Upper lobe of left lung (tissue), 6 donors: Measurements from ENCODE around the gene ACTR1B. TPM values are rescaled to one million over a fixed set of nuclear protein-coding genes. Genes with fewer than 3 reads are reported as not detected.
A peak's percentile ranks its signal among the peaks of the same experiment; 100 is the strongest.

ENCODE experiments used
- ATAC-seq, 2 donors: fragments of 200-7000 bp; cut with Tn5 transposase; one replicate each; pipeline ENCODE4 v1.9.1; 2022; ENCODE audit warnings: mild to moderate bottlenecking in 2 of 2, moderate library complexity in 2 of 2; ENCODE audit not compliant: low FRiP score in 2 of 2
- DNase-seq, 2 donors: peaks; one replicate each; pipeline ENCODE4 v3.0.0-alpha.2; 2019 to 2020
- H3K27ac ChIP-seq, 4 donors: fragments of 200-600 bp; sonication (generic); one replicate each; pipeline ENCODE4 v1.5.1; 2016 to 2019
- H3K27me3 ChIP-seq, 4 donors: fragments of 200-600 bp; sonication (generic); one replicate each; pipeline ENCODE4 v1.5.1; 2017 to 2019
- H3K36me3 ChIP-seq, 4 donors: fragments of 200-600 bp; sonication (generic); one replicate each; pipeline ENCODE4 v1.5.1; 2016 to 2019
- H3K4me1 ChIP-seq, 4 donors: fragments of 200-600 bp; sonication (generic); one replicate each; pipeline ENCODE4 v1.5.1; 2018 to 2019
- H3K4me3 ChIP-seq, 4 donors: fragments of 200-600 bp; sonication (generic); one replicate each; pipeline ENCODE4 v1.5.1; 2017 to 2019; ENCODE audit warnings: mild to moderate bottlenecking in 2 of 4, moderate library complexity in 1 of 4
- H3K9me3 ChIP-seq, 4 donors: fragments of 200-600 bp; sonication (generic); one replicate each; pipeline ENCODE4 v1.5.1; 2018 to 2019
- EP300 ChIP-seq, 4 donors: sonication (generic); formaldehyde crosslinking; IDR thresholded peaks; one replicate each; pipeline ENCODE4 v1.5.1; 2017; ENCODE audit warnings: antibody characterized with exemption in 4 of 4, control low read depth in 2 of 4
- POLR2A ChIP-seq, 4 donors: fragments of 450-650 bp; IDR thresholded peaks; one replicate each; pipeline ENCODE4 v1.5.1; 2016 to 2017; ENCODE audit warnings: antibody characterized with exemption in 4 of 4, mild to moderate bottlenecking in 2 of 4
- POLR2AphosphoS5 ChIP-seq, 2 donors: sonication (generic); formaldehyde crosslinking; IDR thresholded peaks; one replicate each; pipeline ENCODE4 v1.5.1; 2017; ENCODE audit warnings: antibody characterized with exemption in 2 of 2
- WGBS, 2 donors: methylation state at CpG; one replicate each; pipeline ENCODE4 v1.1.5; 2017 to 2018; 5-methylcytosine and 5-hydroxymethylcytosine counted together
- total RNA-seq, 6 donors: library from RNA; depleted of rRNA in 4 of 6; stranded (reverse); fragments of >200 nt in 4 of 6; gene quantifications; one replicate each; pipeline versions ENCODE4 v1.1.0 to v1.2.1, GENCODE V29; 2016 to 2021
- TF ChIP-seq, protein P1 (sequence below), 6 experiments: fragments of 450-650 bp in 4 of 6; fragments of 200-600 bp in 2 of 6; sonication (generic) in 2 of 6; IDR thresholded peaks; one replicate each; pipeline ENCODE4 v1.5.1; 2016 to 2019; ENCODE audit warnings: antibody characterized with exemption in 6 of 6
- donor health status: DM: no; HTN: no; CAD: no; lungs with moderate emphysema.
- donor health status: DM: no; HTN: yes; CAD: no; lungs with severe emphysema.

The ACTR1B gene
- total RNA-seq, 6 donors from 2014 or later: 63.9 to 83.0 (median 69.9) TPM

DNA sequence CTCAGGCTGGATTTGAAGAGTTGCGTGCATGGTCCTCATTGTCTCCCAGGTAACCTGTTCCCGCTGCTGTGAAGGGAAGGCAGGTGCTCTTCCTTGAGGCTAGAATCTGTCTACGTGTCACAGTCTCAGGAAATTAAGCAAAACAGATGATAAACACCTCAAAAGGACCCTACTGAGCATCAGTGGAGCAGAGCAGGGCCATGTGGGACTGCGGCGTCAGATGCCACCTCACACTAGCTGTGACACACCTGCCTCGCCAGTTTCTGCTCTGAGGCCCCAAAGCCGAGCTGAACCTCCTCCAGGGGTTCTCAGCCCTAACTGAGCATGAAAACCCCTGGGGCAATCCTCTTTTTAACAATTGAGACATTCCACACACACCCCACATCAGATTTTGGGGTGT lies 7.7 kb upstream of the ACTR1B start:
- no peaks in the 10 kb centered on the region for H3K27me3 ChIP-seq
- TF ChIP-seq, protein P1, sequence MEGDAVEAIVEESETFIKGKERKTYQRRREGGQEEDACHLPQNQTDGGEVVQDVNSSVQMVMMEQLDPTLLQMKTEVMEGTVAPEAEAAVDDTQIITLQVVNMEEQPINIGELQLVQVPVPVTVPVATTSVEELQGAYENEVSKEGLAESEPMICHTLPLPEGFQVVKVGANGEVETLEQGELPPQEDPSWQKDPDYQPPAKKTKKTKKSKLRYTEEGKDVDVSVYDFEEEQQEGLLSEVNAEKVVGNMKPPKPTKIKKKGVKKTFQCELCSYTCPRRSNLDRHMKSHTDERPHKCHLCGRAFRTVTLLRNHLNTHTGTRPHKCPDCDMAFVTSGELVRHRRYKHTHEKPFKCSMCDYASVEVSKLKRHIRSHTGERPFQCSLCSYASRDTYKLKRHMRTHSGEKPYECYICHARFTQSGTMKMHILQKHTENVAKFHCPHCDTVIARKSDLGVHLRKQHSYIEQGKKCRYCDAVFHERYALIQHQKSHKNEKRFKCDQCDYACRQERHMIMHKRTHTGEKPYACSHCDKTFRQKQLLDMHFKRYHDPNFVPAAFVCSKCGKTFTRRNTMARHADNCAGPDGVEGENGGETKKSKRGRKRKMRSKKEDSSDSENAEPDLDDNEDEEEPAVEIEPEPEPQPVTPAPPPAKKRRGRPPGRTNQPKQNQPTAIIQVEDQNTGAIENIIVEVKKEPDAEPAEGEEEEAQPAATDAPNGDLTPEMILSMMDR (IDR thresholded peaks at IDR 0.05): no peak
- TF ChIP-seq POLR2A (IDR thresholded peaks at IDR 0.05): no peak
- no peak for TF ChIP-seq POLR2AphosphoS5 (IDR thresholded peaks at IDR 0.05)
- no peak for TF ChIP-seq EP300 (IDR thresholded peaks at IDR 0.05)
- WGBS, 2 donors: 93% methylated on average over 7 of the region's 7 CpGs
- H3K36me3 ChIP-seq: no peaks in the 10 kb centered on the region
- H3K4me1 ChIP-seq: no peaks in the 10 kb centered on the region
- DNase-seq: no peak
- no peak for ATAC-seq
- no peak overlapping the region for H3K27ac ChIP-seq
- no peaks in the 10 kb centered on the region for H3K9me3 ChIP-seq
- H3K4me3 ChIP-seq: no peak overlapping the region

GRCh38 chr2:97670471-97670870 lies 6.6 kb upstream of the ACTR1B start:
- no peak overlapping the region for H3K27ac ChIP-seq
- no peaks in the 10 kb centered on the region for H3K4me1 ChIP-seq
- 90 to 97% methylated on average over 1 of the region's 1 CpG for WGBS, 2 donors
- ATAC-seq (no peak), DNase-seq (no peak)
- no peaks in the 10 kb centered on the region for H3K9me3 ChIP-seq
- H3K27me3 ChIP-seq: no peaks in the 10 kb centered on the region
- H3K36me3 ChIP-seq: no peaks in the 10 kb centered on the region
- no peak overlapping the region for H3K4me3 ChIP-seq
- TF ChIP-seq, protein P1 (IDR thresholded peaks at IDR 0.05): no peak

- DNase-seq (no peak), ATAC-seq (no peak)
- TF ChIP-seq POLR2AphosphoS5 (IDR thresholded peaks at IDR 0.05): no peak
- no peak for TF ChIP-seq POLR2A (IDR thresholded peaks at IDR 0.05)
- TF ChIP-seq EP300 (IDR thresholded peaks at IDR 0.05): no peak
- TF ChIP-seq, protein P1 (IDR thresholded peaks at IDR 0.05): no peak
- Histone ChIP-seq H3K4me3 (no peak within 1 kb of the TSS), H3K36me3 (no peaks in the 10 kb centered on the region), H3K4me1 (peaks cover 0 to 9% (median 7%) of the 10 kb centered on the region in 4 donors), H3K27ac (no peak within 1 kb of the TSS), H3K27me3 (no peaks in the 10 kb centered on the region), H3K9me3 (no peaks in the 10 kb centered on the region)
- 88 to 95% methylated on average over 3 to 6 of the region's 6 CpGs for WGBS, 2 donors
These were observed 5.6 kb upstream of the ACTR1B start, which contains the start of gene C2orf92 for GRCh38 chr2:97669448-97669847. Gene C2orf92 (plus strand): TSS chr2:97669713. CDS start chr2:97669789, 76 bp downstream.

DNA sequence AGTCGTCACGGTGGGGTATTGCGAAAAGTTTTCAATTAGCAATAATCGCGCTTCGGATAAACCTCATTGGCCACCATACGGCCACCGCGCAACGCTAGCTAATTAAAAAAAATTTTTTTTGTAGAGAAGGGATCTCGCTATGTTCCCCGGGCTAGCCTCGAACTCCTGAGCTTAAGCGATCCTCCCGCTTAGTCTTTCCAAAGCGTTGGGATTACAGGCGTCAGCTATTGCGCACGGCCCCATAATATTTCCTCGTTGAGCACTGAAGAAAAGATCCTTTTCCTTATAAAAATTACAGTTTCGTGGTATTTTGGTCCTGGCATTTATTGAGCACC lies 759 bp upstream of the ACTR1B start:
- Histone ChIP-seq H3K4me1 (peaks cover 12 to 34% (median 30%) of the 10 kb centered on the region in 4 donors), H3K9me3 (no peaks in the 10 kb centered on the region), H3K4me3 (peak overlapping the region in 3 of 4 donors; percentile 59 to 93 (median 85)), H3K36me3 (peaks cover 0 to 8% (median 2%) of the 10 kb centered on the region in 4 donors), H3K27ac (peak overlapping the region; percentile 93 to 98 (median 96)), H3K27me3 (no peaks in the 10 kb centered on the region)
- 8 to 11% methylated on average over 21 of the region's 21 CpGs for WGBS, 2 donors
- DNase-seq (no peak), ATAC-seq (no peak)
- TF ChIP-seq POLR2AphosphoS5 (IDR thresholded peaks at IDR 0.05) (no peak), POLR2A (IDR thresholded peaks at IDR 0.05) (no peak), EP300 (IDR thresholded peaks at IDR 0.05) (no peak)
- TF ChIP-seq, protein P1 (IDR thresholded peaks at IDR 0.05): no peak

- TF ChIP-seq EP300 (IDR thresholded peaks at IDR 0.05) (no peak), POLR2A (IDR thresholded peaks at IDR 0.05) (peak in 1 of 4 donors; percentile 53)
- TF ChIP-seq, protein P1 (IDR thresholded peaks at IDR 0.05): peak in 1 of 6 experiments; percentile 21
- ATAC-seq (no peak), DNase-seq (no peak)
- WGBS, 2 donors: 3% methylated on average over 18 of the region's 46 CpGs; no CpG with 5 or more reads in 1 of the 2 donors
- H3K27me3 ChIP-seq: no peaks in the 10 kb centered on the region
- peaks cover 12 to 34% (median 30%) of the 10 kb centered on the region in 4 donors for H3K4me1 ChIP-seq
- H3K4me3 ChIP-seq: peak overlapping the region; percentile 59 to 93 (median 72)
- H3K27ac ChIP-seq: peak overlapping the region; percentile 93 to 98 (median 96)
- peaks cover 6 to 18% (median 11%) of the 10 kb centered on the region in 4 donors for H3K36me3 ChIP-seq
- H3K9me3 ChIP-seq: no peaks in the 10 kb centered on the region
These were observed 250 bp downstream of the ACTR1B start for GRCh38 chr2:97663626-97663961.
